K562 (cell line): ENCODE measurements around the gene NR3C1. TPM values are rescaled to one million over a fixed set of nuclear protein-coding genes. Genes with fewer than 3 reads are reported as not detected.

ENCODE experiments used
- CSDE1 ChIP-seq, 2 experiments: fragments of 450-650 bp; IDR thresholded peaks; 2 replicates each; pipeline ENCODE4 v1.6.1; 2016; ENCODE audit warnings: mild to moderate bottlenecking in 1 of 2
- CXXC5 ChIP-seq: fragments of 250-450 bp; sonication (Bioruptor Pico); IDR thresholded peaks from 2 replicates; pipeline ENCODE4 v1.8.0; 2022; ENCODE audit warnings: inconsistent platforms, mild to moderate bottlenecking, moderate library complexity
- GATA2 ChIP-seq: sonication (generic); formaldehyde crosslinking; IDR thresholded peaks from 2 replicates; pipeline ENCODE4 v1.4.0; 2020; ENCODE audit warnings: mild to moderate bottlenecking, missing genetic modification reagents
- HINFP ChIP-seq: fragments of 450-650 bp; conservative IDR thresholded peaks from 2 replicates; pipeline ENCODE4 v1.6.1; 2016; ENCODE audit warnings: missing genetic modification characterization, low read depth, mild to moderate bottlenecking, control low read depth, missing compliant biosample characterization
- KDM2B ChIP-seq: fragments of 250-450 bp; sonication (Bioruptor Pico); IDR thresholded peaks from 2 replicates; pipeline ENCODE4 v1.8.0; 2021; ENCODE audit warnings: mild to moderate bottlenecking, moderate library complexity
- L3MBTL2 ChIP-seq: fragments of 450-650 bp; IDR thresholded peaks from 2 replicates; pipeline ENCODE4 v1.6.1; 2016; ENCODE audit warnings: mild to moderate bottlenecking, moderate library complexity
- MBD2 ChIP-seq: sonication (generic); IDR thresholded peaks from 2 replicates; pipeline ENCODE4 v1.6.1; 2016; ENCODE audit warnings: low read depth, borderline replicate concordance
- NCOA4 ChIP-seq: fragments of 450-650 bp; IDR thresholded peaks from 2 replicates; pipeline ENCODE4 v1.6.1; 2018; ENCODE audit warnings: mild to moderate bottlenecking; ENCODE audit not compliant: partially characterized antibody
- NFXL1 ChIP-seq: fragments of 450-650 bp; formaldehyde crosslinking; IDR thresholded peaks from 2 replicates; pipeline ENCODE4 v1.4.0; 2021; ENCODE audit warnings: mild to moderate bottlenecking
- TAF7 ChIP-seq: fragments of 450-650 bp; IDR thresholded peaks from 2 replicates; pipeline ENCODE4 v1.6.1; 2016; ENCODE audit warnings: missing genetic modification characterization, missing compliant biosample characterization
- TARDBP ChIP-seq: fragments of 450-650 bp; IDR thresholded peaks from 2 replicates; pipeline ENCODE4 v1.6.1; 2016
- TSC22D4 ChIP-seq: fragments of 450-650 bp; IDR thresholded peaks from 2 replicates; pipeline ENCODE4 v1.6.1; 2016; ENCODE audit warnings: missing genetic modification characterization, missing biosample characterization, control low read depth
- ZBTB8A ChIP-seq: fragments of 450-650 bp; IDR thresholded peaks from 2 replicates; pipeline ENCODE4 v1.6.1; 2018; ENCODE audit warnings: mild to moderate bottlenecking, moderate library complexity; ENCODE audit not compliant: partially characterized antibody
- ZNF175 ChIP-seq: fragments of 200-800 bp; sonication (Bioruptor generic); IDR thresholded peaks from 2 replicates; pipeline ENCODE4 v1.6.1; 2016; ENCODE audit warnings: low read depth, mild to moderate bottlenecking, missing genetic modification characterization, missing compliant biosample characterization
- ZNF277 ChIP-seq: fragments of 250-450 bp; sonication (Bioruptor Pico); IDR thresholded peaks from 2 replicates; pipeline ENCODE4 v1.8.0; 2022; ENCODE audit warnings: inconsistent platforms, mild to moderate bottlenecking, moderate library complexity, borderline replicate concordance
- ZNF282 ChIP-seq: sonication (generic); formaldehyde crosslinking; IDR thresholded peaks from 2 replicates; pipeline ENCODE4 v1.8.1; 2023; ENCODE audit warnings: missing genetic modification reagents
- ZNF395 ChIP-seq: fragments of 200-800 bp; sonication (Bioruptor generic); IDR thresholded peaks from 2 replicates; pipeline ENCODE4 v1.6.1; 2017; ENCODE audit warnings: missing genetic modification characterization, missing compliant biosample characterization
- ZNF436 ChIP-seq: fragments of 250-450, 450-650 bp; sonication (Bioruptor Pico); formaldehyde crosslinking; IDR thresholded peaks from 2 replicates; pipeline ENCODE4 v1.7.0; 2020; ENCODE audit warnings: mild to moderate bottlenecking
- ZNF592 ChIP-seq: fragments of 450-650 bp; IDR thresholded peaks from 2 replicates; pipeline ENCODE4 v1.6.1; 2017; ENCODE audit warnings: antibody characterized with exemption, mild to moderate bottlenecking
- ZNF699 ChIP-seq: fragments of 250-450 bp; sonication (Bioruptor Pico); IDR thresholded peaks from 2 replicates; pipeline ENCODE4 v1.8.0; 2021; ENCODE audit warnings: mild to moderate bottlenecking, moderate library complexity; ENCODE audit not compliant: insufficient replicate concordance
- ZNF717 ChIP-seq: fragments of 250-450 bp; sonication (Bioruptor Pico); IDR thresholded peaks from 2 replicates; pipeline ENCODE4 v1.5.0; 2021
- polyA plus RNA-seq, 8 experiments: library from polyadenylated mRNA; depleted of rRNA in 4 of 8; stranded (reverse) in 5 of 8; unstranded in 3 of 8; fragments of >200 nt; fragmentation: Nextera tagmentation in 2 of 8; fragmentation: Illumina TruSeq in 1 of 8; extraction: Ambion mirVana in 2 of 8; extraction: Trizol in 1 of 8; gene quantifications; 2 replicates each; pipeline versions ENCODE4 v1.2.1 to v1.2.3, GENCODE V29; 2011 to 2014; ENCODE audit warnings: inconsistent platforms in 1 of 8, missing spikeins in 1 of 8
- total RNA-seq, 7 experiments: library from RNA; depleted of rRNA in 6 of 7; stranded (reverse); fragments of >200 nt in 6 of 7; fragmentation: Illumina TruSeq in 2 of 7; extraction: Trizol in 2 of 7; gene quantifications; 2 replicates each; pipeline versions ENCODE4 v1.2.1 to v1.2.3, GENCODE V29; 2011 to 2021; ENCODE audit warnings: low replicate concordance in 1 of 7

The NR3C1 gene
- total and polyA plus RNA-seq, 9 of the 15 experiments (the other 6 are each of a cell fraction or from before 2014, with no cell fraction given) = 8.2 to 36.0 (median 15.0) TPM

- TF ChIP-seq ZNF395 (CRISPR knock-in tag) (no peak; the same call in none of the 2 replicates), CSDE1 (IDR thresholded peaks at IDR 0.05) (no peak), ZNF436 (CRISPR knock-in tag) (no peak), TSC22D4 (tag) (no peak), ZNF717 (no peak), TAF7 (no peak), TARDBP (no peak), CXXC5 (CRISPR knock-in tag) (peak; percentile 26; the same call in 1 of the 2 replicates), GATA2 (CRISPR knock-in tag) (no peak), L3MBTL2 (peak; percentile 37; the same call in 1 of the 2 replicates), KDM2B (no peak), NCOA4 (no peak), ZNF592 (peak; percentile 83), ZNF699 (CRISPR knock-in tag) (no peak), HINFP (tag) (0 out of 2 replicates have a peak, but pooled peaks have one; percentile 8), ZBTB8A (no peak), ZNF277 (CRISPR knock-in tag) (no peak), MBD2 (no peak), ZNF175 (CRISPR knock-in tag) (no peak), ZNF282 (CRISPR knock-in tag) (no peak), NFXL1 (no peak)
Measured at GRCh38 chr5:143248822-143249579, 154.5 kb downstream of the NR3C1 start (continued).
